ENCODE measurements around the gene AAGAB.

The AAGAB gene

DNA sequence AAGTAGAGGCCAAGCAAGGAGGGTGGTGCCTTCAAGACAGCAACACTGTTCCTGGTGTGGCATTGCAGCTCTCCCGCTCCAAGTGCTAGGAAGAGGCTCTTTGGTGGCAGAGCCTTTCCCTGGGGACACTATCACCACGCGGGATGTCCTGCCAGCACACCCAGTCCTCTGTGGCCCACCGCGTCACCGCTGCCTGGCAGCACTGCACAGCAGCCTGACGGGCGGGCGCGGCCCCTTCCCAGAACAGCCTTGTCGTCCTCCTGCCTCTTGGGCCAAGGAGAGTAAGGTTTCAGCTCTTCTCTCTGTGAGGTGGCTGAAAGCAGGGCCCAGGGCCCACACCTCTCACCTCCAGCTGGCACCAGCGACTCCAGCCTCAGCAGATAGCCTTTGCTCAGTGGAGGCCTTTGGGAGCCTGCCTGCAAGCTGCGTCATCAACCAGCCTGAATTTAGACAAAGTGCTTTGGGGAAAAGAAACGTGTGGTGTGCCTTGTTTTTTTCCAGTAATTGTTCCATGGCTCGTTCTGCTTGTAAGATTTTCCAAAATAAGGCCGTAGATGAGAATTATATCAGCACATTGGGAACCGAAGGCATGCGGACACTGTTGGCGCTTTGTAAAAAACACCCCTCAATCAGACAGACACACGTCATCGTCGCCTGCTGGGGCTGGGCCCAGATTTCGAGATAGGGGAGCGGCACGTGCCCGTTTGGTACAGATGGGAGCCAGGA, 65.0 kb downstream of the AAGAB start:
- Histone ChIP-seq H3K36me3 (ENCODE audit: low read length) (no peaks in the 10 kb centered on the region), H3K9me2 (replicated peaks; ENCODE audit: insufficient read depth, low read length) (no peaks in the 10 kb centered on the region), H3K79me2 (ENCODE audit: insufficient read depth, low read length) (no peaks in the 10 kb centered on the region), H4K20me1 (ENCODE audit: low read depth, low read length) (no peaks in the 10 kb centered on the region), H3K9ac (ENCODE audit: low read length) (no peak overlapping the region), H3K27me3 (ENCODE audit: low read length) (no peaks in the 10 kb centered on the region), H3K9me3 (ENCODE audit: insufficient read depth, low read length) (no peaks in the 10 kb centered on the region), H3F3A (ENCODE audit: insufficient read depth) (no peaks in the 10 kb centered on the region), H2AFZ (ENCODE audit: low read depth, low read length, severe bottlenecking) (no peak overlapping the region), H3K27ac (ENCODE audit: low read depth, low read length) (no peak overlapping the region), H3K4me3 (ENCODE audit: insufficient read depth, low read length, poor library complexity, severe bottlenecking) (no peak overlapping the region), H3K4me2 (ENCODE audit: low read depth, low read length, poor library complexity, severe bottlenecking) (no peak overlapping the region)
- TF ChIP-seq, protein P1, sequence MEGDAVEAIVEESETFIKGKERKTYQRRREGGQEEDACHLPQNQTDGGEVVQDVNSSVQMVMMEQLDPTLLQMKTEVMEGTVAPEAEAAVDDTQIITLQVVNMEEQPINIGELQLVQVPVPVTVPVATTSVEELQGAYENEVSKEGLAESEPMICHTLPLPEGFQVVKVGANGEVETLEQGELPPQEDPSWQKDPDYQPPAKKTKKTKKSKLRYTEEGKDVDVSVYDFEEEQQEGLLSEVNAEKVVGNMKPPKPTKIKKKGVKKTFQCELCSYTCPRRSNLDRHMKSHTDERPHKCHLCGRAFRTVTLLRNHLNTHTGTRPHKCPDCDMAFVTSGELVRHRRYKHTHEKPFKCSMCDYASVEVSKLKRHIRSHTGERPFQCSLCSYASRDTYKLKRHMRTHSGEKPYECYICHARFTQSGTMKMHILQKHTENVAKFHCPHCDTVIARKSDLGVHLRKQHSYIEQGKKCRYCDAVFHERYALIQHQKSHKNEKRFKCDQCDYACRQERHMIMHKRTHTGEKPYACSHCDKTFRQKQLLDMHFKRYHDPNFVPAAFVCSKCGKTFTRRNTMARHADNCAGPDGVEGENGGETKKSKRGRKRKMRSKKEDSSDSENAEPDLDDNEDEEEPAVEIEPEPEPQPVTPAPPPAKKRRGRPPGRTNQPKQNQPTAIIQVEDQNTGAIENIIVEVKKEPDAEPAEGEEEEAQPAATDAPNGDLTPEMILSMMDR (IDR thresholded peaks at IDR 0.05; ENCODE audit: insufficient read depth, low read length, poor library complexity, severe bottlenecking) = no peak
- no peak for TF ChIP-seq EZH2phosphoT487 (conservative IDR thresholded peaks at IDR 0.05; ENCODE audit: low read length)

DNA sequence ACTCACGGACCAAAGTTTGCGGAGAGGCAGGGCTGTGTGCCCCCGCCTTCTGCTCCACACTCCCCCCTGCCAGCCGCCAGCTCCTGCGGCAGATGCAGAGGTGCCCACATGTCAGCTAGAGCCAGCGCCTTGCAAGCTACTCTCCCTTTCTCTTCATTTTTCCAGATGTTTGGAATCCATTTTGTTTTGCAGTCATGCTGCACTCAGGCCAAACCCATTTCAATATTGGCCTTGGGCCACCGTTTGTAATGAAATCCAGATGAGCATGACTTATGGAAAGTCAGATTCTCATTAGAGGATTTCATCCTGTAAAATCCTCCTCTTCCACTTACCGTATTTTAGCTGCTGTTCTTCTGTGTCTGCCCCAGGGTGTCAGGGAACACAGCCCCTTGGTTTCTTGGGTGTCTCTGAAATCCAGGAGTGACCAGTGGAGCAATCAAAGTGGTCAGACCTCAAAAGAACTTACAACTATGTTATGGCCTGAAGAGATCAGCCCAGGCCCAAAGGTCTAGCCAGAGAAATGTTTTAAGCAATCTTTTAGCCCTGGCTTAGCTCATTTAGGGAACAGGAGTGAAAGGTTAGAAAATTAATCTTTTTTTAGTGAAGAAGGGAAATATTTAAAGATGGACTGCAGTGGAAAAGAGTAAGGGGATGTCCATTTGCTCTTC, 65.8 kb downstream of the AAGAB start:
- H3K4me2 ChIP-seq (ENCODE audit: low read depth, low read length, poor library complexity, severe bottlenecking) = no peak overlapping the region
- no peaks in the 10 kb centered on the region for H3F3A ChIP-seq (ENCODE audit: insufficient read depth)
- H2AFZ ChIP-seq (ENCODE audit: low read depth, low read length, severe bottlenecking) = no peak overlapping the region
- H3K79me2 ChIP-seq (ENCODE audit: insufficient read depth, low read length) = no peaks in the 10 kb centered on the region
- H4K20me1 ChIP-seq (ENCODE audit: low read depth, low read length) = no peaks in the 10 kb centered on the region
- H3K9me3 ChIP-seq (ENCODE audit: insufficient read depth, low read length) = no peaks in the 10 kb centered on the region
- H3K27me3 ChIP-seq (ENCODE audit: low read length) = no peaks in the 10 kb centered on the region
- H3K4me3 ChIP-seq (ENCODE audit: insufficient read depth, low read length, poor library complexity, severe bottlenecking) = no peak overlapping the region
- no peaks in the 10 kb centered on the region for H3K36me3 ChIP-seq (ENCODE audit: low read length)
- no peaks in the 10 kb centered on the region for H3K9me2 ChIP-seq (replicated peaks; ENCODE audit: insufficient read depth, low read length)
- TF ChIP-seq, protein P1 (IDR thresholded peaks at IDR 0.05; ENCODE audit: insufficient read depth, low read length, poor library complexity, severe bottlenecking) = no peak
- no peak for TF ChIP-seq EZH2phosphoT487 (conservative IDR thresholded peaks at IDR 0.05; ENCODE audit: low read length)
- H3K9ac ChIP-seq (ENCODE audit: low read length) = no peak overlapping the region
- H3K27ac ChIP-seq (ENCODE audit: low read depth, low read length) = no peak overlapping the region

DNA sequence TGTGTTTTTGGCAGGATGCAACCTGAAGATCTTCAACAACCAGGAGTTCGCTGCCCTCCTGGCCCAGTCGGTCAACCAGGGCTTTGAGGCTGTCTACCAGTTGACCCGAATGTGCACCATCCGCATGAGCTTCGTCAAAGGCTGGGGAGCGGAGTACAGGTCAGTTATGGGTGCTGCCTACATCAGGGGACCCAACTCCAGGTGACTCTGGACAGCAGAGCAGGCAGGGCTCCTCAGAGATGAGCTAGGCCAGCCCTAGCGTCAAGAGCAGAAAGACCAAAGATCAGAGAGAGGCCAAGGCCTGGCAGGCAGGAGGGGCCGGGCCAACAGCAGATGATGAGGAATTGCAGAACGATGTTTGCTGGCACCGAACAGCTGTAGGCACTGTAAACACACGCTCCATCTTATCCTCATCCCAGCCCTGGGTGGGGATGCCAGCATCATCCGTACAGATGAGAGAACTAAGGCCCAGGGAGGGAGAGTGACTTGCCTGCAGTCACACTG, 67.1 kb downstream of the AAGAB start:
- Histone ChIP-seq H3F3A (ENCODE audit: insufficient read depth) (no peaks in the 10 kb centered on the region), H2AFZ (ENCODE audit: low read depth, low read length, severe bottlenecking) (no peak overlapping the region), H3K4me2 (ENCODE audit: low read depth, low read length, poor library complexity, severe bottlenecking) (no peak overlapping the region), H3K4me3 (ENCODE audit: insufficient read depth, low read length, poor library complexity, severe bottlenecking) (no peak overlapping the region), H3K27me3 (ENCODE audit: low read length) (no peaks in the 10 kb centered on the region), H3K79me2 (ENCODE audit: insufficient read depth, low read length) (no peaks in the 10 kb centered on the region), H3K9me3 (ENCODE audit: insufficient read depth, low read length) (no peaks in the 10 kb centered on the region), H3K9me2 (replicated peaks; ENCODE audit: insufficient read depth, low read length) (no peaks in the 10 kb centered on the region), H3K9ac (ENCODE audit: low read length) (no peak overlapping the region), H4K20me1 (ENCODE audit: low read depth, low read length) (no peaks in the 10 kb centered on the region), H3K36me3 (ENCODE audit: low read length) (no peaks in the 10 kb centered on the region), H3K27ac (ENCODE audit: low read depth, low read length) (no peak overlapping the region)
- TF ChIP-seq, protein P1 (IDR thresholded peaks at IDR 0.05; ENCODE audit: insufficient read depth, low read length, poor library complexity, severe bottlenecking) = no peak
- TF ChIP-seq EZH2phosphoT487 (conservative IDR thresholded peaks at IDR 0.05; ENCODE audit: low read length) = no peak

Data from SU-DHL-6 (cell line).